Measurements from ENCODE around the gene COL4A6. TPM values are rescaled to one million over a fixed set of nuclear protein-coding genes. Genes with fewer than 3 reads are reported as not detected.

The COL4A6 gene
- total and polyA plus RNA-seq, 2 of the 8 experiments (the other 6 are each of a cell fraction or from before 2014, with no cell fraction given), result 5.9 to 11.8 TPM

DNA sequence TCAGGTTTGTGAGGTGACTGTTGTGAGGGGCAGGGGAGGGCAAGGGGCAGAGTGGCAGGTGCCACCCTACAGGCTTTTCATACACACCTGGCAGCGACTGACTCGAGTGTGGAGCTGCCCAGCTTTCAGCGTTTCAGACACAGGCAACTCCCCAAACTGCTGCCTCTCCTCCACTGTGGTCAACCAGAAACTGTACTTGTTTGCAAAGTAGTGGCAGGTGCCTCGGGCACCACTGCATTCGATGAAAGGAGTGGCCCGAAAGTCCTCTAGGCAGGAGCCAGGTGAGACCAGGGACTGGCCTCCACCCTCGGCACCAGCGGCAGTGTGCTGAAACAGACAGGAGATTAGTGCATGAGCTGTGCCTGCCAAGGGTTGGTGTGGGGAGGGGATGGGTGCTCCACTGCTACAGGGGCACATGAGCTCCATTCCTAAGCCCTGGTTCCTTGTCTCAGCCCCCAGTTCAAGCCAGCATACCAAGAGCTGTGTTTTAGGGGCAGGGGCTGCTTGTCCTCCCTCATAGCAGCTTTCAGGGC, 281.2 kb downstream of the COL4A6 start (continued):
- TF ChIP-seq ZNF274 (IDR thresholded peaks at IDR 0.05; ENCODE audit: borderline replicate concordance, extremely low read depth, low read length), result no peak
- no peak for TF ChIP-seq EGR1 (IDR thresholded peaks at IDR 0.05; ENCODE audit: borderline replicate concordance, low read depth, low read length)
- no peak for TF ChIP-seq SIX5 (IDR thresholded peaks at IDR 0.05; ENCODE audit: low read depth, low read length)
- TF ChIP-seq JUND (IDR thresholded peaks at IDR 0.05; ENCODE audit: low read length), result no peak
- TF ChIP-seq, protein P1, sequence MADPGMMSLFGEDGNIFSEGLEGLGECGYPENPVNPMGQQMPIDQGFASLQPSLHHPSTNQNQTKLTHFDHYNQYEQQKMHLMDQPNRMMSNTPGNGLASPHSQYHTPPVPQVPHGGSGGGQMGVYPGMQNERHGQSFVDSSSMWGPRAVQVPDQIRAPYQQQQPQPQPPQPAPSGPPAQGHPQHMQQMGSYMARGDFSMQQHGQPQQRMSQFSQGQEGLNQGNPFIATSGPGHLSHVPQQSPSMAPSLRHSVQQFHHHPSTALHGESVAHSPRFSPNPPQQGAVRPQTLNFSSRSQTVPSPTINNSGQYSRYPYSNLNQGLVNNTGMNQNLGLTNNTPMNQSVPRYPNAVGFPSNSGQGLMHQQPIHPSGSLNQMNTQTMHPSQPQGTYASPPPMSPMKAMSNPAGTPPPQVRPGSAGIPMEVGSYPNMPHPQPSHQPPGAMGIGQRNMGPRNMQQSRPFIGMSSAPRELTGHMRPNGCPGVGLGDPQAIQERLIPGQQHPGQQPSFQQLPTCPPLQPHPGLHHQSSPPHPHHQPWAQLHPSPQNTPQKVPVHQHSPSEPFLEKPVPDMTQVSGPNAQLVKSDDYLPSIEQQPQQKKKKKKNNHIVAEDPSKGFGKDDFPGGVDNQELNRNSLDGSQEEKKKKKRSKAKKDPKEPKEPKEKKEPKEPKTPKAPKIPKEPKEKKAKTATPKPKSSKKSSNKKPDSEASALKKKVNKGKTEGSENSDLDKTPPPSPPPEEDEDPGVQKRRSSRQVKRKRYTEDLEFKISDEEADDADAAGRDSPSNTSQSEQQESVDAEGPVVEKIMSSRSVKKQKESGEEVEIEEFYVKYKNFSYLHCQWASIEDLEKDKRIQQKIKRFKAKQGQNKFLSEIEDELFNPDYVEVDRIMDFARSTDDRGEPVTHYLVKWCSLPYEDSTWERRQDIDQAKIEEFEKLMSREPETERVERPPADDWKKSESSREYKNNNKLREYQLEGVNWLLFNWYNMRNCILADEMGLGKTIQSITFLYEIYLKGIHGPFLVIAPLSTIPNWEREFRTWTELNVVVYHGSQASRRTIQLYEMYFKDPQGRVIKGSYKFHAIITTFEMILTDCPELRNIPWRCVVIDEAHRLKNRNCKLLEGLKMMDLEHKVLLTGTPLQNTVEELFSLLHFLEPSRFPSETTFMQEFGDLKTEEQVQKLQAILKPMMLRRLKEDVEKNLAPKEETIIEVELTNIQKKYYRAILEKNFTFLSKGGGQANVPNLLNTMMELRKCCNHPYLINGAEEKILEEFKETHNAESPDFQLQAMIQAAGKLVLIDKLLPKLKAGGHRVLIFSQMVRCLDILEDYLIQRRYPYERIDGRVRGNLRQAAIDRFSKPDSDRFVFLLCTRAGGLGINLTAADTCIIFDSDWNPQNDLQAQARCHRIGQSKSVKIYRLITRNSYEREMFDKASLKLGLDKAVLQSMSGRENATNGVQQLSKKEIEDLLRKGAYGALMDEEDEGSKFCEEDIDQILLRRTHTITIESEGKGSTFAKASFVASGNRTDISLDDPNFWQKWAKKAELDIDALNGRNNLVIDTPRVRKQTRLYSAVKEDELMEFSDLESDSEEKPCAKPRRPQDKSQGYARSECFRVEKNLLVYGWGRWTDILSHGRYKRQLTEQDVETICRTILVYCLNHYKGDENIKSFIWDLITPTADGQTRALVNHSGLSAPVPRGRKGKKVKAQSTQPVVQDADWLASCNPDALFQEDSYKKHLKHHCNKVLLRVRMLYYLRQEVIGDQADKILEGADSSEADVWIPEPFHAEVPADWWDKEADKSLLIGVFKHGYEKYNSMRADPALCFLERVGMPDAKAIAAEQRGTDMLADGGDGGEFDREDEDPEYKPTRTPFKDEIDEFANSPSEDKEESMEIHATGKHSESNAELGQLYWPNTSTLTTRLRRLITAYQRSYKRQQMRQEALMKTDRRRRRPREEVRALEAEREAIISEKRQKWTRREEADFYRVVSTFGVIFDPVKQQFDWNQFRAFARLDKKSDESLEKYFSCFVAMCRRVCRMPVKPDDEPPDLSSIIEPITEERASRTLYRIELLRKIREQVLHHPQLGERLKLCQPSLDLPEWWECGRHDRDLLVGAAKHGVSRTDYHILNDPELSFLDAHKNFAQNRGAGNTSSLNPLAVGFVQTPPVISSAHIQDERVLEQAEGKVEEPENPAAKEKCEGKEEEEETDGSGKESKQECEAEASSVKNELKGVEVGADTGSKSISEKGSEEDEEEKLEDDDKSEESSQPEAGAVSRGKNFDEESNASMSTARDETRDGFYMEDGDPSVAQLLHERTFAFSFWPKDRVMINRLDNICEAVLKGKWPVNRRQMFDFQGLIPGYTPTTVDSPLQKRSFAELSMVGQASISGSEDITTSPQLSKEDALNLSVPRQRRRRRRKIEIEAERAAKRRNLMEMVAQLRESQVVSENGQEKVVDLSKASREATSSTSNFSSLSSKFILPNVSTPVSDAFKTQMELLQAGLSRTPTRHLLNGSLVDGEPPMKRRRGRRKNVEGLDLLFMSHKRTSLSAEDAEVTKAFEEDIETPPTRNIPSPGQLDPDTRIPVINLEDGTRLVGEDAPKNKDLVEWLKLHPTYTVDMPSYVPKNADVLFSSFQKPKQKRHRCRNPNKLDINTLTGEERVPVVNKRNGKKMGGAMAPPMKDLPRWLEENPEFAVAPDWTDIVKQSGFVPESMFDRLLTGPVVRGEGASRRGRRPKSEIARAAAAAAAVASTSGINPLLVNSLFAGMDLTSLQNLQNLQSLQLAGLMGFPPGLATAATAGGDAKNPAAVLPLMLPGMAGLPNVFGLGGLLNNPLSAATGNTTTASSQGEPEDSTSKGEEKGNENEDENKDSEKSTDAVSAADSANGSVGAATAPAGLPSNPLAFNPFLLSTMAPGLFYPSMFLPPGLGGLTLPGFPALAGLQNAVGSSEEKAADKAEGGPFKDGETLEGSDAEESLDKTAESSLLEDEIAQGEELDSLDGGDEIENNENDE (IDR thresholded peaks at IDR 0.05; ENCODE audit: insufficient replicate concordance, low read length), result no peak
- TF ChIP-seq, protein P2, sequence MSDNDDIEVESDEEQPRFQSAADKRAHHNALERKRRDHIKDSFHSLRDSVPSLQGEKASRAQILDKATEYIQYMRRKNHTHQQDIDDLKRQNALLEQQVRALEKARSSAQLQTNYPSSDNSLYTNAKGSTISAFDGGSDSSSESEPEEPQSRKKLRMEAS (IDR thresholded peaks at IDR 0.05), result no peak

Data from H1 (cell line).